NCI-H460 (cell line): Measurements from ENCODE around the gene CFAP68. TPM values are rescaled to one million over a fixed set of nuclear protein-coding genes. Genes with fewer than 3 reads are reported as not detected.

ENCODE experiments used
- DNase-seq: peaks from one replicate; pipeline ENCODE4 v3.0.0-alpha.2; 2016; ENCODE audit warnings: low read depth; ENCODE audit errors: extremely low read depth
- polyA plus RNA-seq: library from polyadenylated mRNA; depleted of rRNA; stranded (reverse); fragments of >200 nt; gene quantifications from 2 replicates; pipeline ENCODE4 v1.2.3, GENCODE V29; 2014; cell fraction: nucleus; rRNA removed
- total RNA-seq: library from RNA; depleted of rRNA; stranded (reverse); fragments of >200 nt; shearing (Covaris generic); gene quantifications from 2 replicates; pipeline ENCODE4 v1.2.3, GENCODE V29; 2014; rRNA removed

The CFAP68 gene, protein sequence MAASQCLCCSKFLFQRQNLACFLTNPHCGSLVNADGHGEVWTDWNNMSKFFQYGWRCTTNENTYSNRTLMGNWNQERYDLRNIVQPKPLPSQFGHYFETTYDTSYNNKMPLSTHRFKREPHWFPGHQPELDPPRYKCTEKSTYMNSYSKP
- 32.0 and 38.6 TPM in 2 replicates for total RNA-seq
- 2.4 and 5.7 TPM in 2 replicates for polyA plus RNA-seq

DNA sequence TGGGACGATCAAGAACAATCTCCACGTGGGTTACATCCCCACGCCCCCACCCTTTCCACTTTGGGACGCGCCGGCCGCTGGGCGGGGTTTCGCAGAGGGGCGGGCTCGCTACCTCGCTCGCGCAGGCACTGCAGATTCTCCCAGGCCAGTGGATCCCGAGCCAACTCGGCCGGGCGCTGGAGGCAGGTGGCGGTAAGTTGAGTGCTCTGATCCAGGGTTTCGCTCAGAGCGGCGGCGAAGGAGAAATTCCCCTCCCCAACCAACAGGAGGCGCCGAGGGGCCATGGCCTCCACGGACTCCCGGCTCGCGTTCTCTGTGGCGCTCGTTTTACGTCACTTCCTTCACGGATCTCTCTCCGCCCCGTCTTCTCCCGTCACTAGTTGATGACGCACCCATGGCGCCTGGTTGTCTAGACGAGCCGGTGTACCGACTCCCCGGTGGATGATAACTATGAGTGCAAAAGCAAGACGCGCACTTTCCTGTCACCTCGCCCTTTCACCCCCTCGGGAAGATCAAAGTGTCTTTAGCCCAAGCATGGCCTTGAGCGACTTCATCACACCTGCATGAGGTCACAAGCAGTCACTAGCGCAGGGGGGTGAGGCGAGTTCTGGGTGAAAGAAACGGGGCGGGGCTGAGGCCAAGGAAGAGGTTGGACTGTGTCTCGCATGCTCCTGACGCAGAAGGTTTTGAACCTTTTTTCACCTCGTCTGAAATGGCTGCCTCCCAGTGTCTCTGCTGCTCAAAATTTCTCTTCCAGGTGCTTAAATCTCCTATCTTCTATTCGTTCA is at the start of gene CFAP68, which contains the start of gene FDXACB1:
CFAP68 (plus strand) TSS at position 693 of the 788 bp plus-strand sequence; CDS start at position 713, 20 bp downstream.
FDXACB1 (minus strand) TSS at position 317 of the 788 bp plus-strand sequence; CDS start at position 284, 33 bp downstream.
- peak; percentile 95 for DNase-seq

DNA sequence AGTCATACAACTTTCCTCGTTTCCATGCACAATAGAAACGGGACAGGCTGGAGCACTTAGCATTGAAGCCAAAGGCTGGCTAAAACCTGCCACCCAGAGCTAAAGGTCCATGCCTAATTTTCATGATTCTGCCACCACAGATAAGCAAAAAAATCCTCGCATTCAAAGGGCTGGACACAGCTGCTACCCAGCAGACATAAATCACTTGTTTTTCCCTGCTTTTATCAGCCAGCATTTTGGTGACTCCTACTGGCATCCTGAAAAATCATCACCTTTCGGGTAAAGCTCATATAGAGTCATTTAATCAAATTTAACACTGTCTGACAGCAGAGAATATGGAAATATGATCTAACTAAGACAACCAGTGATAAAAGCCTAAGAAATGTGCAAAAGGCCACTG is 45.8 kb upstream of the CFAP68 start:
- no peak for DNase-seq

DNA sequence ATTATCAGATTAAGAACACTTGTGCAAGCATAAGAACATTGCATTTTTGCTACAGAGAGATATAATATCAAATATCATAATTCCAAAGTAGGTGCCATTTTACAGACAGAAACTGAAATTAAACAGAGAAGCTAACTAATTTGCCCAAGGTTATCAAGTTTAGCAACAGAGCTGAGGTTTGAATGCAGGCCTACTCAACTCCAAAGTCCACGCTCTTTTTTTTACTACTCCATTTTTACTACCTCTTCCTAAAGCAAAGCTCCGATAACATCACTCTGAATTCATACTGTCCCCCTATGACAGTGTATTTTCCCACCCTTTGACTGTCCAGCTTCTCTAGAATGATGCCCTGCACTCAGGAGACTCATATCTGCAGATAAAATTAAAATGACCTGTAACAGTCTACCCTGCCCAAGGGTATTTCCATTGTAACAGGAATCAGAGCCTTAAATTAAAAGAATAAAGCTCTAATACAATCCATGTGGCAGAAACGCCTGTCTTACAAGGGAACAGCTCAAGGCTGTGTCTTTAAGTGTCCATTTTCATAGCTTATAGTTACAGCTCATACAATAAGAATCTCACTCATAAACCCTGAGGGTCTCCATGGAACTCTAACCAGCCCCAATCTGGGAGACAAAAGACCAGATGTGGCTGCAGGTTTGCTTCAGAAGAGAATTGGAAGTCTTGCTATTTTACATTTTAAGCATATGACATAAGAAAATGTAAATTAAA is 44.7 kb upstream of the CFAP68 start:
- DNase-seq, result no peak

DNA sequence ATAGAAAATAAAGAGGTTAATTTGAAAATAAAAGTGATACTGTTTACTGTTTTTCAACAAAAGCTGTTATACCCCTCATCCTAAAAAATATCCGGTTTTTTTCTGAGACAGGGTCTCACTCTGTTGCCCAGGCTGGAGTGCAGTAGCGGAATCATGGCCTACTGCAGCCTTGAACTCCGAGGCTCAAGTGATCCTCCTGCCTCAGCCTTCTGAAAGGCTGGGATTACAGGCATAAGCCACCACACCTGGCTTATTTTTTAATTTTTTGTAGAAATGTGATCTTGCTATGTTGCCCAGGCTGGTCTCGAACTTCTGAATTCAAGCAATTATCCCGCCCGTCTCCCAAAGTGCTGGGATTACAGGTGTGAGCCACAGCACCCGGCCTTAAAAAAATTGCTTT is 43.7 kb upstream of the CFAP68 start:
- no peak for DNase-seq

DNA sequence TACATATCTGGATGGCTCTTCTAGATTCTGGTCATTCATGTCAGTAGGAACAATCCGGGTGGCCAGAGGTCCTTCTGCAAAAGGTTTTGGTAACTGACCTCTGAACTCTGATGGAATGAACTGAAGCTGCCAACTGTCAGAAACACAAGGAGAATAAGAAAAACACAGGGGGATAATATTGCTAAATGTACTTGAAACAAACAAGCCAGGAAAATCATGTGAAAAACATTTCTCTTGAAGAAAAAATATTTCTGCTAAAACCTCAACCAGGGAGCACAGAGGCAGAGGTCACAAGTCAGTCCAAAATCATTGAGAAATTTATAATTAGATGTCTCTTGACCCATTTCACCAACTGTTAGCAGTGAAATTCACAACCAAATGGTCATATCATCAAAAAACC is 43.2 kb upstream of the CFAP68 start:
- no peak for DNase-seq

DNA sequence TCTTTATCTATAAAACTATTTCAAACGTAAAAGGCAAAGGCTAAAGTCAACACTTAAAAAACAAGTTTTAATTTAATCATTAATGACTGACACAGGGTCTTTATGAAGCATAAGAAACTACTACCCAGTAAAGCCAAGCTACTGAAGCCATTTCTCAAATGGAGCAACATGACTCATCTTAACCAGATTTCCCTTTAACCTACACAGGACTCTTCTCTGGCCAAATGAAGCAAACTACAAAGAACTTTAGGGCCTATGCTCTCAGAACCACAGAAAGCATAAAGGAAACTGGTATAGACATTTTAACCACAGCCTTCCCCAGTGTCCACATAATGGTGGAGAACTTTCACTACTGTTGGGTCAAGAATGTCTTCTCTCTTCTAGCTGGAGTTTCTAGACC is 42.6 kb upstream of the CFAP68 start:
- DNase-seq, result no peak

DNA sequence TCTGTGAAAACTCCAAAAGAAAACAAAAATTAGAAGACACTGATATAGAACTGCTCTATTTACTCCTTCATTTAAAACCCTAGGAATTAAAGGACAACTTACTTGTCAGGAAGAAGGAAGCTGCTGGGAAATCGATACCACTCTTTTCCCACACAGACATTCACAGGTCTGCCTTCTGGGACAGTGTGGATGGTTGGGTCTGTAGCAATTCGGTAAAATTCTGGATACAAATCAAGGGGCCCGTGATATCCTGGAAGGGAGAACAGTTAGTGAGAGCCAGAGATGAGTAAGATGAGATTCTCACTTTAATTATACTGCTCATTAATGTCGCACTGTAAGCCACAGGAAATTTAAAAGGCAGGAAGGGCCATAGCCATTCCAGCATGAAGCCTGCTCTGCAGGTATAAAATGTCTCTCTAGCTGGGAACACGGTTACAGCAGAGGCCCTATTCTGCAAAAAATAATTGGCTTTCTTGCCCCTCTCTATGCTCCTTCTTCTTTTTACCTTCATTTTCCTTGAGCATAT is 41.9 kb upstream of the CFAP68 start:
- no peak for DNase-seq

DNA sequence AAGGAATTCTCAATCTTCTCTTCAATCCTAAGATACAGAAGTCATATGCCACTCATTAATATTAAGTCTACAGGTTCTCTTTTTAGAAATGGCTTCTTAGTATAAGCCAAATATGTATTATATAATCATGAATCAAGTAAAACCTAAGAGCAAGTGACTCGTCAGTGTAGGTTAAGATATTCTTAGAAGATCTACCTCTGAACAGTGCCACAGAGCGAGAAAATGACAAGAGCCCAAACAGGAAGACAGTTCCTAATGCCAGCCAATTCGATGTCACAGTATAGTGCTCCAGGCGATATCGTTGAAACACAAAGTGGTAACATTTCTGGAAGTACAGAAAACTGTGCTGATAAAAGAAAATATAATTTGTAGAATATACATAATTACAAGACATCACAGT is 41.3 kb upstream of the CFAP68 start:
- DNase-seq, result no peak

DNA sequence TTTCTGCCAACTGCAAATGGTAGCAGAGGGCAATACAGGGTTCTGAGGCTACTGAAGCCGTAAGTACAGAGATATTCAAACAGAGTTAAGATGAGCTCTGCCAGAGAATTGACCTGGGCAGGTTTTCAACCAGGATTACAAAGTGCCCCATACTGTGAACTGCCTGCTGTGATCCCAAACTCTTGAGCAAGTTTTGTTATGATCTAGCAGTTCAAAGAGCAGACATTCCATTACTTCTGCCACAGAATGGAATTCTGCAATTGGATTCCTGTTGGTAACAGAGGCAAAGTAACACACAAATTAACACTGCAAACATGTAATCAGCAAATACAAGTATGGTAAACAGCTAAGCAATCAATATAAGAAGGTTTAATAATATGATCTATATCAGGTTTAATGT is 39.2 kb upstream of the CFAP68 start:
- DNase-seq, result no peak

DNA sequence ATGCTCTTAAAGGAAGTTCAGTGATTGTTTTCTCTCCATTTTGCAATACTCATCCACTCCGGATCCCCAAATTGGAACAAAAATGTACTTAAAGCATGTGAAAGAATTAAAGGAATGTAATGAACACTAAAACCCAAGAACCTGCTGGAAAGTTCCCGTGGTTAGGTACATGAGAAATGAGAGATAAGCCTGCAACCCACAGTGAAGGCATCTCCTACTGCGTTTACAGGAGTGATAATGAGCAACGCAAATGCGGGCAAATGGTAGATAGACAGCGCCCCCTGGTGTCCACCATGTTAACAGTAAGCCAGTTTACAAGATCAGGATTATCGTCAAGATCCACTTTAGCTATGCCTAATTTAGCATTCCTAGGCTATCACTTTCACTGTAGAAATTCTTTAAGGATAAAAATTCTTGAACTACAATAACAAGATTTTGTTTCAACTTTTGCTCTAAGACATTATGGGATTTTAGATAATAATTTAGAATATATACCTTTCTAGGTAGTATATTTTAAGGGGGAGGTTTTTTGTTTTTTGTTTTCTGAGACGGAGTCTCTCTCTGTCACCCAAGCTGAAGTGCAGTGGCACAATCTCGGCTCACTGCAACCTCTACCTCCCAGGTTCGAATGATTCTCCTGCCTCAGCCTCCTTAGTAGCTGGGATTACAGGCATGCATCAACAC is 37.8 kb upstream of the CFAP68 start:
- peak; percentile 68 for DNase-seq

DNA sequence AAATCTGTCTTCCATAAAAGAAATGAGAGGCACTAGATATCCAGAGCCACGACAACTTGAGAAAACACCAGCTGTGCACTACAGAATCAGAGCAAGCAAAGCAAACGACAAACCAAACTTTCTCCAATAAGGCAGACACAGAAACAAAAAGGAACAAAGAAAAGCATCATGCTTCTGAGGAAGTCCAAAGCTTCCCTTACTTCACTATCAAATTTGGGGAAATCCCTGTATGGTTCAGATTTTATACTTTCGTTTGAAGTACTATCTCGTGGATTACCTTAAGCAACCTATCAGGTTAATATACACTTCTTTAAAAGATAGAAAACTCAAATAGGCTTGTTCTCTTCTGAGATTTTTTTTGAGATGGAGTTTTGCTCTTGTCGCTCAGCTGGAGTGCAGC is 35.7 kb upstream of the CFAP68 start:
- DNase-seq, result no peak

DNA sequence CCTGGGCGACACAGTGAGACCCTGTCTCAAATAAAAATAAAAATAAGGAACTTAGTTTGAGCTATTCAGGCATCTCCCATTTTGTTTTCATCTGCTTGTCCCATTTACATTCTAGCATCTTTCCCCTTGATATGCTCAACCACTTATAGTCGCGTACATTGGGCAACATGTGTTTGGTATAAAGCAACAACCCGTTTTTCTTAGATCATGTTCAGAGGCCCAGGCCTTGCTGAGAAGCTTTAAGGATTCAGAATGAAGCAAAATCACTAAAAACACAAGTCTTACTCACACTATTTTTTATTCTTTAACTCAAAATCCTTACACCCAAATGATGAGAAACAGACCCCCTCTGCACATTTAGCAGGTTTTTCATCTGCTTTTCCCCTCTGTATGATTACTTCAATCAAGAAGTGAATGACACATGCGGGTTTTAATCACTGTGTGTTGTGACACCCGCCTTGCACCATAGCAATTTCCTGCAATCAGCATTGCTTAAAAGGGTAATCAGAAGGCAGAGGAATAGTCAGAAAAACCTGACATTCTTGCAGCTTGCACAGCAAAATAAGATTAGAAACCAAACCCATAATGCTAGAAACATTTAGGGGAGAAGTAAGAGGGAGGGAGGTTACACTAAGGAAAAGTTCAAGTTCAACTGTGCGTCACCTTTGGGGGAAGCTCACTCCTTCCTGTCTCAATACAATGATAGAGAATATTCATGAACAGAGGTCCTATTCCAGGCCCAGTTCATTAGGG is 33.9 kb upstream of the CFAP68 start:
- no peak for DNase-seq

DNA sequence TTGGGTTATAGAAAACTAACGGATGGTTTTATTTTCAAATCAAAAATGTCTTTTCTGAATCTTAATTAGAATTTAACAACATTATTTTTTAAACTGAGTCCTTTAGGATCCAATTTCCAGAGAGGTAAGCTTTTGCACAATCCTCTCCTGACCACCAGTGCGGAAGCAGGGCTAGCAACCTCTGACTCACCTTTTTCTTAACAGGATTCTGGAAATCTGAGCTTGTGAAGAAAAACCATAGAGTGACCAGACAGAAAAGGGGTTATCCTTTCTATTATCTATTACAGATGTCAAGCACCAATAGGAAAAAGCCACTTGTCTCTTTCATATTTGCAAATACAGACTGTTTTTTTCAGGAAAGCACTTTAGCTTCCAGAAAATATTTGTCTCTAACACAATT is 33.3 kb upstream of the CFAP68 start:
- DNase-seq, result no peak

DNA sequence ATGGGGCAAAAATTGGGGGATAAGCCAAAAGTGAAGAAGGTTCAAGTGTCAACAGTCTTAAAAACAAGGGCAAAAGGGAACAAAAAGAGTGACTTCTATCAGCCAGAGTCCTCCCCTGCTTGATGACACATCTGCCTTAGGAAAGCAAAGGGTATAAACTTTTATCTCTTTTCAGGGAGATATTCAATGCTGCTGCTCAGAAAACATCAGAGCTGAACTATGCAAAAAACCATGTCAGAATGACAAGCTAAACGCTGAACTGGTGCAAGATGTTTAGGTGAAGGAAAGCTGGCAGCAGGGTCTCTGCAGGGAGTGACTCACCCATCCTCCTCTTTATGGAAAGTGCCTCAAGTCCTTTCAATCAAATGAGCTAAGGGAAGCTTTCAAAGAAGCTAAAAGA is 32.7 kb upstream of the CFAP68 start:
- DNase-seq, result no peak

DNA sequence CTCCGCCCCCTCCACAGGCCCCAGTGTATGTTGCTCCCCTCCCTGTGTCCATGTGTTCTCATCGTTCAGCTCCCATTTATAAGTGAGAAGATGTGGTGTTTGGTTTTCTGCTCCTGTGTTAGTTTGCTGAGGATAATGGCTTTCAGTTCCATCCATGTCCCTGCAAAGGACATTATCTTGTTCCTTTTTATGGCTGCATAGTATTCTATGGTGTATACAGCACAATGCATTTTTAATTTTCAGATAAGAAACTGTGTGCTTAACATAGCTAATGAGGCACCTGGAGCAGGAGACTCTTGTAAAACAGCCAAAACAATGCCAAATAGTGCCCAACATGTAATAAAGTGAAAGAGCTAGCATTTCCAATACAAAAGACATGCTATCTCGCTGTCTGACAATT is 29.7 kb upstream of the CFAP68 start:
- no peak for DNase-seq

DNA sequence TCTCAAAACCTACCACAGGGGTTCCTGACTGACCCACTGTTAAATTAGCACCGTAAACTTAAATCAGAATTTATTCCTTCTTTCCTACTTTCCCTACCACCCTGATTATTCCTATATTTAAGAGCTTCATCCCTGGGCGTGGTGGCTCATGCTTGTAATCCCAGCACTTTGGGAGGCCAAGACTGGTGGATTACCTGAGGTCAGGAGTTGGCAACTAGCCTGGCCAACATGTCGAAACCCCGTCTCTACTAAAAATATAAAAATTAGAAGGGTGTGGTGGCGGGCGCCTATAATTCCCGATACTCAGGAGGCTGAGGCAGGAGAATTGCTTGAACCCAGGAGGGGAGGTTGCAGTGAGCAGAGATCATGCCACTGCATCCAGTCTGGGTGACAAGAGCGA is 28.3 kb upstream of the CFAP68 start:
- DNase-seq, result no peak

DNA sequence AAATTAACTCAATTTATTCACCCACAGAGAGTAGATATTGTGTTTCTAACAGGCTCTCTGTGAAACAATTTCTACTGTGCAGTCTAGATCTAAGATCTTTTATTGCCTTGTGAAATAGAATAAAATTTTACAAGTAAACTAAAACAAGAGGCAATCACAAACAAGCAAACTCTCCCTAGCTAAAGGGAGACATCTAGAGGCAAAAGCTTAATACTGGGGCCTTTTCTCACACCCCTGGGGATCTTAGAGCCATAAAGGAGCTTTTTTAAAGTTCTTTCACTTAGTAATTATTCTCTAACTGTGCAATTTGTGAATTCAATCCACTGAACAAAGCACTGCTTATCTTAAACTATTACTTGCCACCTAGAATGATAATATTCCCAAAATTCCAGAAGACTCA is 27.7 kb upstream of the CFAP68 start:
- DNase-seq, result no peak

DNA sequence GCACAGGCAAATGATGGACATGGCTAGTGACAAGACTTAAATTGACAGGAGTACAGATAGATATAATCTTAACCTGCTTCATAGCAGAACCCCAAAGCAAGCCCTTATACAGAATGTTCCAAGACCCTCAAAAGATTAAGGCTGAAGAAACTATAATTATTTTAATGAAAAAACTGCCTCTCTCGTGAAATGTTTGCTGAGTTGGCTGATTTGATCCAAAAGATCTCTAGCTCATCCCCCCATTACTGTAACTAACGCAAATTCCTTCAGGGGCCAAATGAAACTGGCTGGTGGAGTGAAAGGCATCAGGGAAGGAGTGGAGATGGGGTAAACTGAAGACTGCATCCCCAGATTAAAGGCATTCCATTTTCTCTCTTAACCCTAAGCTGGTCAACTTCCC is 27.2 kb upstream of the CFAP68 start:
- DNase-seq, result no peak

DNA sequence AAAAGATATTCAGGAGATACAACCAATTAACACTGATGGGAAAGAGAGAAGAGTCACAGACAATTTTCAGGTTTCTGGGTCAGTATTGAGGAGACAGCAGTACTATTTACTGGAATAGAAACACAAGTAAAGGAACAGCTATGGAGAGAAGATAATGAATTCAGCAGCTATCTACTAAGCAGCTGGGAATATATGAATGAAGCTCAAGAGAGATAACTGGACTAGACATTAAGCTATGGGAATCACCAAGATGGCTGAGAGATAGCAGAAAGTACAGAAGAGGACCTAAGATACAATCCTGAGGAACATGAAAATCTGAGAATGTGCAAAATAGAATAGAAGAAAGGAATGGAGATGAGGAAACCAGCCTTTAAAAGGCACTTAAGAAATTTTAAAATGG is 23.8 kb upstream of the CFAP68 start:
- DNase-seq, result no peak

DNA sequence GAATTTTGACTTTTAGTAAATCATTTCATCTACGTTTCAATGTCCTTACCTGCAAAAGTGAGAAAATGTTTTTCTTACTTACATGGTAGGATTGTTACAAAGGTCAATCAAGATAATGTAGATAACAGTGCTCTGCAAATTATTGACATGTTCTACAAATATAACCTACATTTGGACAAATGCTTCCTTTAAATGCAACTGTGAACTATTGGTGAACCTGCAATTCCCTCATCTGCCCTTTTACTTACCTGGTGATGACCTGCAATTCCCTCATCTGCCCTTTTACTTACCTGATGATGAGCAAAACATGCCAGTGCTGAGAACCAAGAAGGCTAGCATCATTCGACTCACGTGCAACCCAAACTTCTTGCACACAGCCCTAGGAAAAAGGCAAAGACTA is 19.1 kb upstream of the CFAP68 start:
- DNase-seq, result no peak
